H1 (cell line): ENCODE data around the gene ALG14. TPM values are rescaled to one million over a fixed set of nuclear protein-coding genes. Genes with fewer than 3 reads are reported as not detected.

Experiments used
- CTCF ChIA-PET: fragments of 300-600 bp; sonication (Branson Sonifier 250); formaldehyde crosslinking; loops from one replicate; lab custom pipeline; 2021; ENCODE audit not compliant: partially characterized antibody; lab: Charles Lee
- POLR2A ChIA-PET: fragments of 300-600 bp; sonication (Branson Sonifier 250); formaldehyde crosslinking; loops from one replicate; lab custom pipeline; 2021; ENCODE audit warnings: inconsistent platforms; ENCODE audit not compliant: partially characterized antibody; lab: Charles Lee
- DNase-seq, 2 experiments: peaks; one replicate each; pipeline versions ENCODE4 v3.0.0 to v3.0.0-alpha.2; 2010 to 2022; ENCODE audit warnings: low spot score in 2 of 2, low read depth in 1 of 2, mixed read lengths in 1 of 2
- FAIRE-seq: peaks from 2 replicates; lab custom pipeline; 2011; peaks lifted over from hg19 to GRCh38; lab: Jason Lieb, UNC
- H2AFZ ChIP-seq: 2 replicates; pipeline ENCODE4 v1.8.1; 2012; ENCODE audit warnings: low read length, inconsistent platforms
- H2AK5ac ChIP-seq: 2 replicates; pipeline ENCODE4 v1.6.1; 2013; ENCODE audit warnings: low read depth, low read length
- H2BK120ac ChIP-seq: replicated peaks from 2 replicates; pipeline ENCODE3; 2013; ENCODE audit warnings: low read depth, low read length, inconsistent platforms
- H2BK12ac ChIP-seq: 2 replicates; pipeline ENCODE4 v1.6.1; 2013; ENCODE audit warnings: low read depth, low read length
- H2BK15ac ChIP-seq: 2 replicates; pipeline ENCODE4 v1.6.1; 2013; ENCODE audit warnings: low read length
- H2BK20ac ChIP-seq: 2 replicates; pipeline ENCODE4 v1.6.1; 2013; ENCODE audit warnings: low read length
- H2BK5ac ChIP-seq: 2 replicates; pipeline ENCODE4 v1.6.1; 2013; ENCODE audit warnings: low read depth, low read length
- H3K14ac ChIP-seq: 2 replicates; pipeline ENCODE4 v1.6.1; 2013; ENCODE audit warnings: inconsistent platforms; ENCODE audit not compliant: insufficient read length
- H3K18ac ChIP-seq: 2 replicates; pipeline ENCODE4 v1.6.1; 2013; ENCODE audit warnings: low read length; ENCODE audit errors: extremely low read depth
- H3K23ac ChIP-seq: 2 replicates; pipeline ENCODE4 v1.6.1; 2013; ENCODE audit warnings: inconsistent platforms; ENCODE audit not compliant: insufficient read length
- H3K23me2 ChIP-seq: 2 replicates; pipeline ENCODE4 v1.6.1; 2013; ENCODE audit warnings: low read depth, low read length
- H3K27ac ChIP-seq: 2 replicates; pipeline ENCODE4 v1.6.1; 2011; ENCODE audit warnings: low read depth, low read length, inconsistent platforms
- H3K27me3 ChIP-seq, 4 experiments: replicated peaks in 1 of 4; 1 replicate in 1 of 4; 2 replicates in 3 of 4; pipeline versions ENCODE4 v1.6.1 to v1.8.1; 2011 to 2013; ENCODE audit warnings: low read length in 3 of 4, mild to moderate bottlenecking in 3 of 4, inconsistent platforms in 2 of 4, mixed read lengths in 2 of 4, moderate library complexity in 1 of 4; ENCODE audit not compliant: control insufficient read depth in 3 of 4, insufficient read depth in 3 of 4; ENCODE audit errors: extremely low read depth in 1 of 4
- H3K36me3 ChIP-seq, 4 experiments: 2 replicates each; pipeline versions ENCODE4 v1.6.1 to v1.8.1; 2011 to 2013; ENCODE audit warnings: mild to moderate bottlenecking in 4 of 4, low read length in 3 of 4, moderate library complexity in 2 of 4, control low read depth in 1 of 4, inconsistent platforms in 1 of 4; ENCODE audit not compliant: insufficient read depth in 4 of 4, control insufficient read depth in 2 of 4
- H3K4ac ChIP-seq: replicated peaks from 2 replicates; pipeline ENCODE3; 2013; ENCODE audit warnings: low read length, low read depth, mixed read lengths, inconsistent platforms; ENCODE audit not compliant: insufficient read length
- H3K4me1 ChIP-seq, 4 experiments: replicated peaks in 1 of 4; 1 replicate in 1 of 4; 2 replicates in 3 of 4; pipeline versions ENCODE4 v1.6.1 to v1.8.1; 2011 to 2013; ENCODE audit warnings: low read length in 3 of 4, inconsistent platforms in 2 of 4, mixed read lengths in 1 of 4; ENCODE audit not compliant: insufficient read depth in 4 of 4, control insufficient read depth in 3 of 4
- H3K4me2 ChIP-seq, 2 experiments: 2 replicates each; pipeline versions ENCODE4 v1.6.1 to v1.8.1; 2011 to 2013; ENCODE audit warnings: low read depth in 2 of 2, low read length in 2 of 2, control low read depth in 1 of 2, inconsistent platforms in 1 of 2, mild to moderate bottlenecking in 1 of 2; ENCODE audit not compliant: insufficient read depth in 1 of 2
- H3K4me3 ChIP-seq, 4 experiments: fragments of 200-600, 300-600 bp in 1 of 4; sonication (generic), shearing (Covaris generic), sonication (Bioruptor Twin) in 1 of 4; 2 replicates each; pipeline versions ENCODE4 v1.5.1 to v1.8.1; 2011 to 2016; ENCODE audit warnings: low read length in 4 of 4, low read depth in 3 of 4, control low read depth in 2 of 4, inconsistent platforms in 2 of 4, mild to moderate bottlenecking in 2 of 4, mixed read lengths in 1 of 4, moderate library complexity in 1 of 4; ENCODE audit not compliant: insufficient read depth in 2 of 4; ENCODE audit errors: extremely low read depth in 1 of 4
- H3K56ac ChIP-seq: replicated peaks from 2 replicates; pipeline ENCODE3; 2013; ENCODE audit warnings: low read depth, mild to moderate bottlenecking, mixed read lengths, low read length, inconsistent platforms; ENCODE audit not compliant: insufficient read length
- H3K79me1 ChIP-seq: 2 replicates; pipeline ENCODE4 v1.6.1; 2013; ENCODE audit warnings: low read depth, low read length, control low read depth
- H3K79me2 ChIP-seq, 2 experiments: 2 replicates each; pipeline versions ENCODE4 v1.6.1 to v1.8.1; 2012 to 2013; ENCODE audit warnings: low read length in 2 of 2, mild to moderate bottlenecking in 2 of 2, inconsistent platforms in 1 of 2; ENCODE audit not compliant: insufficient read depth in 2 of 2, control insufficient read depth in 1 of 2
- H3K9ac ChIP-seq, 4 experiments: replicated peaks in 1 of 4; 1 replicate in 1 of 4; 2 replicates in 3 of 4; pipeline versions ENCODE4 v1.6.1 to v1.8.1; 2011 to 2013; ENCODE audit warnings: low read depth in 3 of 4, low read length in 3 of 4, control low read depth in 2 of 4, mild to moderate bottlenecking in 2 of 4, moderate library complexity in 2 of 4, inconsistent platforms in 1 of 4; ENCODE audit errors: extremely low read depth in 1 of 4
- H3K9me3 ChIP-seq, 2 experiments: 2 replicates each; pipeline versions ENCODE4 v1.6.1 to v1.8.1; 2012 to 2013; ENCODE audit warnings: mild to moderate bottlenecking in 2 of 2, moderate library complexity in 2 of 2, control low read depth in 1 of 2, inconsistent platforms in 1 of 2, low read depth in 1 of 2, low read length in 1 of 2, mixed read lengths in 1 of 2; ENCODE audit not compliant: insufficient read depth in 2 of 2
- H4K20me1 ChIP-seq, 2 experiments: replicated peaks in 1 of 2; 2 replicates each; pipeline versions ENCODE3 to v1.8.1; 2011 to 2013; ENCODE audit warnings: inconsistent platforms in 2 of 2, low read length in 2 of 2, mild to moderate bottlenecking in 1 of 2; ENCODE audit not compliant: insufficient read depth in 2 of 2, control insufficient read depth in 1 of 2
- H4K5ac ChIP-seq: 2 replicates; pipeline ENCODE4 v1.6.1; 2013; ENCODE audit warnings: low read length, low read depth, mixed read lengths, inconsistent platforms; ENCODE audit not compliant: insufficient read length
- H4K8ac ChIP-seq: 2 replicates; pipeline ENCODE4 v1.8.0; 2013; ENCODE audit warnings: mild to moderate bottlenecking, moderate library complexity, low read length, inconsistent platforms; ENCODE audit not compliant: insufficient read depth; ENCODE audit errors: extremely low read depth
- H4K91ac ChIP-seq: replicated peaks from 2 replicates; pipeline ENCODE3; 2013; ENCODE audit warnings: low read length, mixed read lengths, inconsistent platforms; ENCODE audit not compliant: insufficient read length
- BCL11A ChIP-seq, 2 experiments: IDR thresholded peaks; one replicate each; pipeline ENCODE4 v1.6.1; 2011; ENCODE audit warnings: low read depth in 2 of 2, low read length in 2 of 2, mild to moderate bottlenecking in 2 of 2
- CBX5 ChIP-seq: fragments of 300-800, 300-1000 bp; sonication (generic); IDR thresholded peaks from 2 replicates; pipeline ENCODE4 v1.7.1; 2016; ENCODE audit warnings: antibody characterized with exemption, low read length, low read depth
- JUND ChIP-seq: IDR thresholded peaks from 2 replicates; pipeline ENCODE4 v1.6.1; 2011; ENCODE audit warnings: mild to moderate bottlenecking, improper control_type of control experiment, low read length
- SIX5 ChIP-seq: IDR thresholded peaks from 2 replicates; pipeline ENCODE4 v1.6.1; 2011; ENCODE audit warnings: mild to moderate bottlenecking, low read depth, low read length
- TAF1 ChIP-seq: IDR thresholded peaks from 2 replicates; pipeline ENCODE4 v1.6.1; 2011; ENCODE audit warnings: mild to moderate bottlenecking, low read depth, low read length
- TEAD4 ChIP-seq: IDR thresholded peaks from 2 replicates; pipeline ENCODE4 v1.6.1; 2012; ENCODE audit warnings: low read depth, low read length, inconsistent platforms, mixed read lengths
- ZNF274 ChIP-seq: IDR thresholded peaks from 2 replicates; pipeline ENCODE4 v1.7.0; 2012; ENCODE audit warnings: low read length, borderline replicate concordance; ENCODE audit errors: extremely low read depth
- WGBS, 2 experiments: shearing (Covaris generic) in 1 of 2; methylation state at CpG; one replicate each; pipeline versions ENCODE4 v1.1.6 to v1.1.7; 2013 to 2015; ENCODE audit warnings: low lambda C conversion rate in 2 of 2, mixed read lengths in 2 of 2, inconsistent platforms in 1 of 2, low coverage in 1 of 2, missing lambda C conversion rate in 1 of 2; ENCODE audit not compliant: insufficient replicate concordance in 2 of 2, insufficient coverage in 1 of 2, insufficient read length in 1 of 2; ENCODE audit errors: extremely low coverage in 1 of 2, missing lambda C conversion rate in 1 of 2; 5-methylcytosine and 5-hydroxymethylcytosine counted together
- polyA plus RNA-seq, 7 experiments: library from polyadenylated mRNA; depleted of rRNA in 3 of 7; stranded (reverse) in 5 of 7; unstranded in 2 of 7; fragments of >200 nt in 5 of 7; fragments of 200-250 nt in 2 of 7; gene quantifications; 1 replicate in 5 of 7; 2 replicates in 1 of 7; 4 replicates in 1 of 7; pipeline versions ENCODE4 v1.2.1 to v1.2.3, GENCODE V29; 2011 to 2013; ENCODE audit warnings: missing spikeins in 2 of 7, mixed read lengths in 2 of 7
- total RNA-seq: library from RNA; stranded (reverse); fragmentation: NEBNext Ultra II Directional; extraction: Animal tissue kit (Norgen Biotek cat#: 25700); gene quantifications from 2 replicates; pipeline ENCODE4 v1.2.1, GENCODE V29; 2021
- TF ChIP-seq, protein P1 (sequence below), 3 experiments: IDR thresholded peaks; 1 replicate in 2 of 3; 2 replicates in 1 of 3; pipeline versions ENCODE4 v1.5.1 to v1.6.1; 2011; ENCODE audit warnings: low read length in 3 of 3, mild to moderate bottlenecking in 3 of 3, inconsistent platforms in 2 of 3, low read depth in 1 of 3, moderate library complexity in 1 of 3; ENCODE audit not compliant: insufficient read depth in 1 of 3; ENCODE audit errors: control extremely low read depth in 1 of 3

Gene ALG14
- total and polyA plus RNA-seq, 2 of the 8 experiments (the other 6 are each of a cell fraction or from before 2014, with no cell fraction given) = 0.95 to 1.3 TPM

- Histone ChIP-seq H2BK15ac (no peak overlapping the region), H3K9me3 (no peaks in the 10 kb centered on the region), H2AFZ (no peak overlapping the region)
- no peak for TF ChIP-seq BCL11A (IDR thresholded peaks at IDR 0.05; ENCODE audit: low read depth in 2 of 2, low read length in 2 of 2)
- no peak for TF ChIP-seq SIX5
- TF ChIP-seq, protein P1, sequence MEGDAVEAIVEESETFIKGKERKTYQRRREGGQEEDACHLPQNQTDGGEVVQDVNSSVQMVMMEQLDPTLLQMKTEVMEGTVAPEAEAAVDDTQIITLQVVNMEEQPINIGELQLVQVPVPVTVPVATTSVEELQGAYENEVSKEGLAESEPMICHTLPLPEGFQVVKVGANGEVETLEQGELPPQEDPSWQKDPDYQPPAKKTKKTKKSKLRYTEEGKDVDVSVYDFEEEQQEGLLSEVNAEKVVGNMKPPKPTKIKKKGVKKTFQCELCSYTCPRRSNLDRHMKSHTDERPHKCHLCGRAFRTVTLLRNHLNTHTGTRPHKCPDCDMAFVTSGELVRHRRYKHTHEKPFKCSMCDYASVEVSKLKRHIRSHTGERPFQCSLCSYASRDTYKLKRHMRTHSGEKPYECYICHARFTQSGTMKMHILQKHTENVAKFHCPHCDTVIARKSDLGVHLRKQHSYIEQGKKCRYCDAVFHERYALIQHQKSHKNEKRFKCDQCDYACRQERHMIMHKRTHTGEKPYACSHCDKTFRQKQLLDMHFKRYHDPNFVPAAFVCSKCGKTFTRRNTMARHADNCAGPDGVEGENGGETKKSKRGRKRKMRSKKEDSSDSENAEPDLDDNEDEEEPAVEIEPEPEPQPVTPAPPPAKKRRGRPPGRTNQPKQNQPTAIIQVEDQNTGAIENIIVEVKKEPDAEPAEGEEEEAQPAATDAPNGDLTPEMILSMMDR (IDR thresholded peaks at IDR 0.05; ENCODE audit: control extremely low read depth in 1 of 3, insufficient read depth in 1 of 3, low read depth in 1 of 3, low read length in 3 of 3) = no peak
- TF ChIP-seq TEAD4 = no peak
- TF ChIP-seq JUND = no peak
- TF ChIP-seq CBX5 = no peak
- TF ChIP-seq ZNF274 = no peak
- TF ChIP-seq TAF1 = no peak
- TF ChIP-seq, all 59 proteins: peak for 0
- H3K27me3 ChIP-seq = no peaks in the 10 kb centered on the region; a peak in 1 of 7 replicates
- H3K9ac ChIP-seq = no peak overlapping the region
- ChIA-PET CTCF (no interaction called here), POLR2A (no interaction called here)
- H3K56ac ChIP-seq = no peak overlapping the region
- no peak overlapping the region for H3K18ac ChIP-seq
- H3K23ac ChIP-seq = no peak overlapping the region
- H2BK120ac ChIP-seq = no peak overlapping the region
- H3K36me3 ChIP-seq = no peaks in the 10 kb centered on the region
- no peaks in the 10 kb centered on the region for H3K23me2 ChIP-seq
- WGBS, 2 experiments = 96% methylated on average over 1 of the region's 1 CpG; no CpG with 5 or more reads in 1 of the 2 experiments
- no peak overlapping the region for H2BK5ac ChIP-seq
- H4K5ac ChIP-seq = no peak overlapping the region
- no peak overlapping the region for H2BK12ac ChIP-seq
- no peak for DNase-seq
- H4K91ac ChIP-seq = no peak overlapping the region
- H3K4me2 ChIP-seq = no peak overlapping the region
- H2AK5ac ChIP-seq = no peak overlapping the region
- no peak overlapping the region for H3K14ac ChIP-seq
- no peak overlapping the region for H2BK20ac ChIP-seq
- H4K8ac ChIP-seq = no peak overlapping the region
- H3K4me3 ChIP-seq = no peak overlapping the region
- no peak for FAIRE-seq
- H3K27ac ChIP-seq = no peak overlapping the region
- H3K4ac ChIP-seq = no peak overlapping the region
- no peaks in the 10 kb centered on the region for H4K20me1 ChIP-seq
- no peaks in the 10 kb centered on the region for H3K4me1 ChIP-seq
- H3K79me2 ChIP-seq = no peaks in the 10 kb centered on the region
- H3K79me1 ChIP-seq = no peaks in the 10 kb centered on the region
These were observed 91.2 kb downstream of the ALG14 start for GRCh38 chr1:94981575-94981973.
